Kidney glomerular epithelial cell (primary cell): Measurements from ENCODE around the gene SORL1.

Source experiments
- DNase-seq: peaks from one replicate; lab custom pipeline; 2025; lab: John Stamatoyannopoulos, UW

SORL1 gene

GRCh38 chr11:121431820-121432526, 20.1 kb upstream of the SORL1 start:
- no peak for DNase-seq

GRCh38 chr11:121435132-121435531, 17.0 kb upstream of the SORL1 start:
- DNase-seq, result no peak

GRCh38 chr11:121435551-121436511, 16.3 kb upstream of the SORL1 start:
- no peak for DNase-seq

- no peak for DNase-seq
Measured at GRCh38 chr11:121437018-121437685, 15.0 kb upstream of the SORL1 start.

- no peak for DNase-seq
Measured at GRCh38 chr11:121437686-121438078, 14.4 kb upstream of the SORL1 start.

- DNase-seq, result no peak
Measured at GRCh38 chr11:121439337-121439736, 12.8 kb upstream of the SORL1 start.

- no peak for DNase-seq
Measured at GRCh38 chr11:121439759-121440158, 12.4 kb upstream of the SORL1 start.

- no peak for DNase-seq
Measured at GRCh38 chr11:121441521-121441920, 10.6 kb upstream of the SORL1 start.

GRCh38 chr11:121443688-121444275, 8.3 kb upstream of the SORL1 start:
- no peak for DNase-seq

- no peak for DNase-seq
Measured at GRCh38 chr11:121444526-121444925, 7.6 kb upstream of the SORL1 start.

GRCh38 chr11:121445071-121445768, 6.9 kb upstream of the SORL1 start:
- no peak for DNase-seq

- DNase-seq, result no peak
Measured at GRCh38 chr11:121446752-121447156, 5.4 kb upstream of the SORL1 start.

GRCh38 chr11:121448011-121448410, 4.1 kb upstream of the SORL1 start:
- DNase-seq, result no peak

GRCh38 chr11:121448431-121448941, 3.6 kb upstream of the SORL1 start:
- no peak for DNase-seq

GRCh38 chr11:121449123-121449522, 3.0 kb upstream of the SORL1 start:
- DNase-seq, result no peak

- no peak for DNase-seq
Measured at GRCh38 chr11:121449626-121450025, 2.5 kb upstream of the SORL1 start.

GRCh38 chr11:121450401-121450800, 1.7 kb upstream of the SORL1 start:
- no peak for DNase-seq

- no peak for DNase-seq
Measured at GRCh38 chr11:121451178-121451985, 732 bp upstream of the SORL1 start.

- peak; percentile 9 for DNase-seq
Measured at GRCh38 chr11:121452609-121453150, 566 bp downstream of the SORL1 start, which contains the start of gene SORL1-AS1. Gene SORL1-AS1 (minus strand): TSS chr11:121452967.
